GOT3 (cell line): Measurements from ENCODE around the gene CHST8.
"Not testable (repeated sequence)": the region's sequence is repeated elsewhere in the genome, so short reads cannot be mapped to it uniquely, and the experiment has no call there.

Experiments used
- DNase-seq: peaks from one replicate; lab custom pipeline; 2025; ENCODE audit warnings: mixed read lengths; lab: John Stamatoyannopoulos, UW

Gene CHST8

DNA sequence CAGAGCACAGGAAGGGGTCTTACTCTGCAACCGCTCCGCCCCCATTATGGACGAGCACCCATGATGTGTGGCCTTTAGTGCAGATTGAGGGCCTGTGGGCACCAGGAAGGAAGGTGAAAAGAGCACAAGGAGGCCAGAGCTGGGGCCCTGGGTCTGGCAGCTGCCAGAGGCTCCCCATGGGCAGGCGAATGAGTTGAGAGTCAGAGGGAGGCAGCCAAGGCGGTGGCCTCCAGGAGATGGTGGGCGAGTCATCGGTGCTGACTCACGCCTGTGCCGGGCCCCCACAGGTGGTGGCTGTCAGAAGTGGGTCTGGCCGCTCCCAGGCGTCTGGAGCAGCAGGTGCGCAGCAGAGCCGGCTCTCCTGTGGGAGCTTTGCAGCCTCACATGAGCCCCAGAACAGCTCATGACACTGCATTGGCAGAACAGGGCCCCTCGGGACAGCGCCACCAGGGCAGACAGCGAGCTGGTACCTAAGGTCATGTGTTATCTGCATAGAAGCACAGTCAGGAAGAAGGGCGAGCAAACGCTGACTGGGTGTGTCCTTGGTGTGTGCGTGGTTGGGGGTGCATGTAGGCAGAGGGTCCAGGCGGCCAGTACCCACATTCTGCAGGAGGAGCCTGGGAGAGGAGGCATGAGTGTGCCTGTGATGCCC, 68.8 kb downstream of the CHST8 start:
- no peak for DNase-seq

DNA sequence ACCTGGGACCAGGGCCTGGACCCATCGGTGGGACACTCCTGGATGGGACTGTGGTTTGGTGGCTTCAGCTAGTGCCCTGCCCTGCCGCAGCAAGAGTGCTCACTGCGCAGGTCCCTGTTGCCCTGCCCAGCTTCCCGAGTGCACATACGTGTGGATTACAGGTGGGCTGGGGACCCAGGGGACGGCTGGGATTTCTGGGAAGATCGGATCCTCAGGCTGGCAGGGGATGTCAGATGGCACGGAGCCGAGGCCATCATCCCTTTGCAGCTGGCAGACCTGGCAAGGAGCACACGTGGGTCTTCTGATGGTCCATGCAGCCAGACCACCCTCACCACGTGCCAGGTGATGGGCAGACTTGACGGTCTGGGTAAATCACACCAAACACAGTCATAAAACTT, 69.3 kb downstream of the CHST8 start:
- DNase-seq, result no peak

DNA sequence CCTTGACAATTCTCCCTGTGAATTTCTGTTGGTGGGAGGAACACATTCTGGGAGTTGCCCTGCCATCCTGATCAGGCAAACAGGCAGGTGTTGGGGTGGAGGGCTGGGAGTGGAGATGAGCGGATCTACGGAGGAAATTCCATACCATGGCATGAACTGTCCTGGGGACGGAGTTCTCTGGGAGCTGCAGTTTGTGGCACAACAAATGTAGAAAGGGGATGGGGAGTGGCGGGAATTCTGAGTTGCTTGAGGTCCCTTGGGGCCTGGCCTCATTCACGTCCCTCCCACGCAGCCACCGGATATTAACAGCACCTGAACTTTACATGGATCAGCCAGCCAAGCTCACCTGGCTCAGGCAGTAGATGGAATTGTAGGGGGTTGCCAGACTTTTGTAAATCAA, 70.0 kb downstream of the CHST8 start:
- DNase-seq, result no peak

DNA sequence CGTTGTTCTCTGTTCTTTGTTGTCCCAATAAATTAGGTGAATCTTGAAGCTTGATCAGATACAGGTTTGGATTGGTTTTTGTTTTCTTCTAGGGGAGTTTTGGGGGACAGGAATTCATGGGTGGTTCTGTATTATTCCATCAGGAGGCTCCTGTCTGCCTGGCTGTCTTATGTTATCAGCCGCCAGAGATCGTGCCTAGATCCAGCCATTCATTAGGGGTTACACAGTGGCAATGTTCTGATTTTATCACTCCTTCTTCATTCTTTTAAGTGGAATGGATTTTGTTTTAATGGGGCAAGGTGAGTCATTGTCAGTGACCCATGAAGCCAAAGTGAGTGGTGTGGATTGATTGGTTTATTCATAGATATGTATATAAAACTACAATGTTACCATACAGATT, 71.9 kb downstream of the CHST8 start:
- no peak for DNase-seq

DNA sequence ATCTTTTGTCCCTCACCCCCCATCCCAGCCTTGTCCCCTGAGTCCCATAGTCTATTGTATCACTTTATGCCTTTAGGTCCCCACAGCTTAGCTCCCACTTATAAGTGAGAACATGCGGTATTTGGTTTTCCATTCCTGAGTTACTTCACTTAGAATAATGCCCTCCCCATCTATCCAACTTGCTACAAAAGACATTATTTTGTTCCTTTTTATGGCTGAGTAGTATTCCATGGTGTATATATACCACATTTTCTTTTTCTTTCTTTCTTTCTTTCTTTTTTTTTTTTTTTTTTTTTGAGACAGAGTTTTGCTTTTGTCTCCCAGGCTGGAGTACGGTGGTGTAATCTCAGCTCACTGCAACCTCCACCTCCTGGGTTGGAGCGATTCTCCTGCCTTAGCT, 73.8 kb downstream of the CHST8 start:
- DNase-seq, result not testable (repeated sequence)

DNA sequence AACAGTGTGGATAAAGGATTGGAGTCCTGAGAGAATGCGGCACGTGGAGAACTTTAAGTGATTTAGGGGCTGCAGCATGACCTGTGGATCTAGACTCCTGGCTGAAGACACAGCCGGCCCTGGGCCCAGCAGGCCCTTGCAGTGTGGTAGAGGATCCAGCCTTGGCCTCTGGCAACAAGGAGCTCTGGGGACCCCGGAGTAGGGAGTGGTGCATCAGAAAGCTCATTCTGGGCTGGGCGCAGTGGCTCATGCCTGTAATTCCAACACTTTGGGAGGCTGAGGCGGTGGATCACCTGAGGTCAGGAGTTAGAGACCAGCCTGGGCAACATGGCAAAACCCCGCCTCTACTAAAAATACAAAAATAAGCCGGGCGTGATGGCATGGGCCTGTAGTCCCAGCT, 76.0 kb downstream of the CHST8 start:
- DNase-seq, result no peak

DNA sequence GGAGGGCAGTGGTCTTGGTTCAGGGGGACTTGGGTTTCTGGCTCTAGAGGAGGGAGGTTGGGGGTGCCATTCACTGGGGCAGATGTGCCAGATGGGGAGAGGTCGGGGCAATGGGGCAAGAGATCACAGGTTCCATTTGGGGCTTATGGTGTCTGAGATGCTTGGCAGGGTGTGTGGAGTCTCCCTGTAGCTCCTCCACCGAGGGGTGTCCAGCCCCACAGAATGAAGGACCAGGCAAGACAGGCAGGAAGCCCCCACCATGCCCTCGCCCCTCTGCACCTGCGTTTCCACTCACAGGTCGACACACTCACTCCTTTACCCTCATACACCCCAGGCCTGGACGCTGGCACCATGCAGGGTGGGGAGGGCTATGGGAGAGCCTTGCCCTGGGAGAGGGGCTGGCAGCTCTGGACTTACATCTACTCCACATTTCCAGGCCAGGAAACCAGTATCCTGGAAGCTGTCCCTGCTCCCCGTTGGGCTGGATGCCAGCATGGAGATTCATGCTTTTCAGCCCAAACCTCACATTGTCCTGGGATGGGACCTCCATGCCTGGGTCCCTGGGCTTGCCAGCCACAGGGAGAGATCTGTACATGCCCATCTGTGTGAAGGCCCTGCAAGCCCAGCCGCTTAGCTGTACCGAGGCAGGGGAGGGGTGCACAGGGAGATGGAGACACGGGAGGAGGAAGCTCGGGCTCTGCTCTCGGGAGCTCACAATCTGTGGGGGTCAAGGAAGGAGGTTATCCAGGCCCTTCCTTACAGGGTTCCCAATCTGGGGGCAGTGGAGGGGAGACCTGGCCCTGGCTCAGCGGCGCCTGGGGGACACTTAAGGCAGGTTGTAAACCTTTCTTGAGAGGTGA, 77.1 kb downstream of the CHST8 start:
- DNase-seq, result no peak

DNA sequence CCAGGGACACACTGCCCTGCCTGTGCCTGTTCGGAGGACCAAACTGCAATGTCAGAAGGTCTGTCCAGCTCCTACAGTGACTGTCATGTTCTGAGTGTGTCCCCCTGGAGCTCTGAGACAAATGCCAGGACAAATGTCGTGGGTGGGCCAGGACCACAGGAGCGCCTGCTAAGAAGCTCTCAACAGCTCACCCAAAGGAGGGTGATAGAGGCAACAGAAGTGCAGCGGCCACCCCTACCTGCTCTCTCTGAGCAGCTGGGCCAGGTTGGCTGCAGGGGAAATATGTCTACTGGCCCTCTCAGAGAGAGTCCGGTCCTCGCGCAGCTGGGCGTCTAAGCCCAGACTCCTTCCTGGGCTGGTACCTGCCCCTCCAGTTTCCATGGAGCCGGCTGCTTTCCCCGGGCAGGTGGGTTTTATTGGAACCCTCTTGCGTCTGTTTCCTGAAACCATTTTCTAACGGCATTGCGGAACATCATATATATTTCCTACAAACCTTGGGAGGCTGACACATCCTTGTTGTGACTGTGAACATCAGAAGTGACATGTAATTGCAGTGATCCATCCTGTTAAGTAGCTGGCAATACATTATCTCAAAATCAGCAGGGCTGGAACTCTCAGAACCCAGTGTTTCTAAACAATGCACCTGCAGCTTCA, 78.1 kb downstream of the CHST8 start:
- DNase-seq, result no peak

DNA sequence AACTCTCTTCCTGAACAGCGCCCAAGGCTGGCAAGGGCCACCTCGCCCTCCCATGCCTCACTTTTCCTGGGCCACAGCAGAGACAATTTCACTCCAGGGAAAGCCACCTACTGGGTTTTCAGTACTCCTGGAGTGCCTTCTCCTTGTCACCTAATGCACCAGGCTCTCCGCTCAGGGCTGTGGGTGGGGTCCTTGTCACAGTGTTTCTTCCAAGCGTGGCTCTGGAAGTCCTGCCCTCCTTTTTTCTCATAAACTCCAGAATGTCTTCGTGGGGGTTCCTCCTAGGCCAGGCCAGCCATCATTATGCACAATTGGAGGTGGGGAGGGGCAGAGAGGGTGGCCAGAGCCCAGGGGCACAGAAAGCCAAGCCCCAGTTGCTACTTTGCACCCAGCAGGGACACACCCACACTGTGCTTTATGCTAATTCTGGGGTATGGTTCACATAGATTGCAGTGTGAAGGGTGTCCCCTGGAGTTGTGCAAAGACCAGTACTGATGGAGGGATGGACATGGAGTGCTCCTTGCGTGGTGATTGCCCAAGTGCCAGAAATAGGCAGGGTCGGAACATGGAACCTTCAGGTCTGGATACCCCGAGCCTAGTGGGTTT, 78.8 kb downstream of the CHST8 start:
- no peak for DNase-seq

DNA sequence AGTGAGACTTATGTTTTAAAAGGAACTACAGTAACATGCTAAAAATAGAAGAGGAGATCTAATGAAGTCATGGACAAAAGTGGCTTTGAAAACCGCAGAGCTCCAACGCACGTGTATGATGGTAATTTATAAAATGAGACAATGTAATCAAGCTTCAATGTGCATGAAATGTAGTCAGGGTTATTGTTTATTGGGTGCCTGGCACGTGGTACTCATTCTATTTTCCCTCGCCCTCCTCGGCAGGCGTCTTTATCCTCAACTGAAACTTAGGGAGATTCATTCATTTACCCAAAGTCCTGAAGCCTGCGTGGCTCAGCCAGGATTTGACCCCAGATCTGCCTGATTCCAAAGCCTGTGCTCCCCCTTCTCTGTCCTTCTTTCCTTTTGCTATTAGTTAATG, 79.8 kb downstream of the CHST8 start:
- no peak for DNase-seq

DNA sequence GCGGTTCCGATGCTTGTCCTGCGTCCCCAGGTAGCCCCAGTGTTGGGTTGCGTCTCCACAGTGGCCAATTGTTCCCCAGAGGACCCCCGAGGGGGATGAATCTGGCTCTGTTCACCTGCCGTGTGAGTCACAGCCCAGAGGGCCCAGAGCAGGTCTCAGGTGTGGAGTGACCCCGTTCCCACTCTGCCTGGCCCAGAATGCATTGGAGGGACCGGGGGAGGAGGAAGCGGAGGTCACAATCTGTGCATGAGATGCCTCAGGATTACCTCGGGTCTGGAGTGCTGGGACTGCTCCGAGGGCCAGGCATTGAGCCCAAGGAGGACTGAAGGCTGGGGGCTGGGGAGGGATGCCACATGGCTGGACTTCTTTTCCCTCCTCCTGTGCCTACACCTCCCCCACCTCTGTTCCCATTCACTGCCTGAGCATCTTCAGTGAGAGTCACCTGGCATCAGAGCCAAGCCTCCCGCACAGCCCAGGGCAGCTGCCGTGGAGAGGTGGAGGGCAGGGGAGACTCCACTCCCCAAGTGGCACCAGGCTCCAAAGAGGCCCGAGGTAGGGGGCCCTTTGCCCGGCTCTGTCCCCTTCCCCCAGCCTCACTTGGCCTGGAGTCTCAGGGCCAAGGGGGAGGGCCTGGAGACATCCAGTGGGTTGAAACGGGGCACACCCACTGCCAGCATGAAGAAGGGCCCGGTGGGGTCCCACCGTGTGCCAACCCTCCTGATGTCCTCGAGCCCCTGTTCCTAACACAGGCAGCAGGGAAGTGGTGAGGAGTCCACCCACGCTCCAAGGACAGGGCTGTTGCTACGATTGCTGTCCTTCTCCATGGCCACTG, 81.1 kb downstream of the CHST8 start:
- no peak for DNase-seq

DNA sequence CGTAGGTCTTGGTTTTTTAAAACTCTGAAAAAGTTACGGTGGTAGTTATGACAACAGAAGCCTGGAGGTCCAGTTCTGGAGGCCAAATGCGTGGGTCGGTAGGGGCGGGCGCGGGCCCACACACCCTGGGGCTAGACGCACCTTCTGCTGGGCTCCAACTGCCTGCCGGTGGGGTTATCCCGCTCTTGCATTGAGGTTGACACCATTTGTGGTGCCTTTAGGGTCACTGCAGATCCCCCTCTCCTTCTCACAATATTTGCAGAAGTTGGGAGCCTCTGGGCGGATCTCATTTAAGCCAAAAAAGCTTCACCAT, 81.6 kb downstream of the CHST8 start:
- DNase-seq, result no peak

DNA sequence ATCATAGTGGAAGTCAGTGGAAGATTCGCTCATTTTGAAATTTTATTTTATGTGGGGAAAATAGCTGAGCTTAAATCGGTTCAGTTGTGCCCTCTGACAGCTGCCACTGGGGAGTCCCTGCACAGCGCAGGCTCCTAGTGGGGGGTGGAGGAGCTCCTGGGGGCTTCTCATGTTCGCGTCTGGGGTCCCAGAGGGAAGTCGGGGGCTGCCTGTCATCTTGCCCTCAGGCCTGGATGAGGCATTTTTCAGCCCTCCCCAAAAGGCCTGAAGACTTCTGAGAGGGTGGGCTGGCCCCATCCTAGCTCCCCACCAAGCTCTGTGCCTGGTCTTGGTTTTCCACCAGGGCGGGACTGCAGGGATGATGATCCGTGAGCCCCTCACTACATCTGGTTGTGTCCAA, 82.1 kb downstream of the CHST8 start:
- DNase-seq, result no peak

DNA sequence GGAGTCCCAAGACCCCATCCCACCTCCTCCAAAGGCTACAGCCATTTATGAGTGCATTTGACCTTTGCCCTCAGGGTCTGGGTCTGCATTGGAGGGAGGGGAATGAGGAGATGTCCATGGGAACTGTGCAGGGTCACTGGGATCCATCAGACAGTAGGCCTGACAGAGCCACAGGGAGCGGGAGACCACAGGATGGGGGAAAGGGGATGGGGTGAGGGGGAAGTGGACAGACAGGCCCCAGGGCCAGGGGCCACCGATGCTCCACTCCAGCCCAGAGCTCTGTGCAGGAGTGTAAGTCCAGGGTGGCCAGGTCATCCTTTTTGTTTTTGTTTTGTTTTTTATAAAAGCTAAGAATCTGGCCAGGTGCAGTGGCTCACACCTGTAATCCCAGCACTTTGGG, 82.5 kb downstream of the CHST8 start:
- DNase-seq, result no peak

DNA sequence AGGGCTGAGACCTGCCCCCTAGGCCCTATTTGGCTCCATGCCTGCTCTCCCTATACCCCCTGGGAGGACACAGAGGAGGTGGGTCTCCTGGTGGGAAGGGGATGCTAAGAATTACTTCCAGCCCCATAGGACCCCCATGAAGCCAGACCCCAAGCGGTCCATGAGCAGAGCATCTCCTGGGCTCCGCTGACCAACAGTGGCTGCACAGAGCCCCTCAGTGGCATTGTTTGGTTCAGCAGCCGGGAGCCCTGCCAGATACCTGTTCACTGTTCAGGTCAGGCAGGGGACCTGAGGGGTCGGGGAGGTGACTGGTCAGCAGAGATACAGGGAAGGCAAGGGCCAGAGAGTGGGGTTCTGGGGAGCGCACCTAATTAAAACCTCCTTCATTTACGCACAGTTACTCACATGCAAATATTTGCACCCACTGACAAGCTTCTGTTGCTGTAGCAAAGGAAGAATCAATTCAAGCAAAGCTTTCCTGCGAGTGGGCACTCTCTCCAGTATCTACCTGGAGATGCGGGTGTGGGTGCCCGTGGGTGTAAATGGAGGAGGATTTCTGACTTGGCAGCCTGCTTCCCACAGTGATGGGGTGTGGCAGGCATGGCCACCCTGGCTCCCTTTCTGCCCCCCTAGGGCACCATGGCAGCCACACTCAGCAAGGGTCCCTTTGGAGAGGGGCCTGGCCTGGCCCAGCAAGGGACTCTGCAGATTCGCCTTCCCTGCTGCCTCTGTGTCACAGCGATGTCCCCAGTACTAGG, 83.5 kb downstream of the CHST8 start:
- DNase-seq, result no peak

DNA sequence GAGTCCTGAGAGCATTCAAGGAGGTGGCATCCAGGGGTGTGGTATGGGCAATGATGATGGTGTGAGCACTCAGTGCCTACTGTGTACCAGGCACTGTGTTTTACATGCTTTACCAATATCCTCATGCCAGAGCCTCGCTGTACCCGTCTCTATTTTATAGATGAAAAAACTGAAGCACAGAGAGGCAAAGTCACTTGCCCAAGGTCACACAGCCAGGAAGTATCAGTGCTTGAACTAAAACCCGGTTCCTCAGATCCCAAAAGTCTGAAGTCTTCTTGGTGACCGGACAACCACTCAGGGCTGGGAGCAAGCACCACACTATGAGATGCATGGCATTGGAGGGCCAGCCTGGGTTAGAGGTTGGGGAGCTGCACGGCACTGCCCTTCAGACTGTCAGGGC, 84.1 kb downstream of the CHST8 start:
- DNase-seq, result no peak

DNA sequence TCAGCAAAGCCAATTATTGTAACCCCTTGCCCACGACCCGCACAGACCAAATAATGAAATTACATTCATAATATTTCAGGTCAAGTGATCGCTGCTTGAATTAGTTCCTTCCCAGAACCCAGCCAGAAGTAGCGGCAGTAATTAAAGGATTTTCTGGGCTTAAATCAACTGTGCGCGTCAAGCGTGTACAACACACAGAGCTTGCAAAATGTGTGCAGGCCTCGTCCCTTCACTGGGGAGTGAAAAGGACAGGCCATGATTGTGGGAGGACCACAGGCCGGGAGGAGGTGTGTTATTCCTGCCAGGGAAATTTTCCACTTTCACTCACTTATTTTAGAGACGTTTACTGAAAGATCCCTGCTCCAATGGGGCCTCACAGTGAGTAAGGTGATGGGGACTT, 84.9 kb downstream of the CHST8 start:
- DNase-seq, result no peak

DNA sequence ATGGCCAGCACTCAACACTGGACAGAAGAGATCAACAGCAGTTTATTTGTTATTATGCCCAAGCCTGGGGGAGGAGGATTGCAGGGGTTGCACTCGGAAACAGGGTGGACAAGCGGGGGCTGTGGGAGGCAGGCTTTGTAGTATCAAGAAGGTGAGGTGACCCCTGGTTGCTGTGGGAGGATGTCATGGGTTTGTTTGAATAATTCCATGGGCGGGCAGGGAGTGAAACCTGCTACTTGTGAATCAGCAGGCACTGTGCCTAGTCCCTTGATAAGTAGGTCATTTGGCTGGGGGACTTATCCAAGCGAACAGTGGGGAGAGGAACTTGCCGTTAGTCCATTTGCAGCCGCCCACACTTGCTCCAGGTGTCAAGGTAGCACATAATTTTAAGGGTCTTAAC, 90.5 kb downstream of the CHST8 start:
- no peak for DNase-seq

DNA sequence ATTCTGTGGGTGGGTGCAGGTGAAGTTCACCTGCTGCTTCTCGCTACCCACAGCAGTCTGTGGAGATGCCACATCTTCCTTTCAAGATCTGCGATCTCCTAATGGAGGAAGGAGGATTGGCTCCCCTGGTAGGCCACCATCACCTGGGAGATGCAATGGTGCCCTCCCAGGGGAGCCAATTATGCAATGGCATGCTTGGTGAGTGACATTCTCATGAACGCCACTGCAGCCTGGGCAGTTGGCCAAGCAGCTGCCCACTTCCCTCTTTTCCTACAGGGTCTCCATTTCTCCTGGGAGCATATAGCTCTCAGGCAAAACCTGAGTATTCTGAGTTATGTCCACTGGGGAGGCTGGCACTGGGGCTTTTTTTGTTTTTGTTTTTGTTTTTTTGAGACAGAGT, 91.4 kb downstream of the CHST8 start:
- DNase-seq, result no peak

DNA sequence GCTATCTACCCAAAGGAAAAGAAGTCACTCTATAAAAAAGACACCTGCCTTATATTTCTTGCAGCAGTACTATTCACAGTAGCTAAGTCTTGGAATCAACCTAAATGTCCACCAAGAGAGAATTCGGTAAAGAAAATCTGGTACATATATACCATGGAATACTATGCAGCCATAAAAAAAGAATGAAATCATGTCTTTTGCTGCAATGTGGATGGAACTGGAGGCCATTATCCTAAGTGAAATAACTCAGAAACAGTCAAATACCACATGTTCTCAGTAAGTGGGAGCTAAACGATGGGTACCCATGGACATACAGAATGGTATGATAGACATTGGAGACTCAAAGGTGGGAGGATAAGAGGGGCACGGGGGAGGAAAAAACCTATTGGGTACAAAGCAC, 92.4 kb downstream of the CHST8 start:
- DNase-seq, result no peak

DNA sequence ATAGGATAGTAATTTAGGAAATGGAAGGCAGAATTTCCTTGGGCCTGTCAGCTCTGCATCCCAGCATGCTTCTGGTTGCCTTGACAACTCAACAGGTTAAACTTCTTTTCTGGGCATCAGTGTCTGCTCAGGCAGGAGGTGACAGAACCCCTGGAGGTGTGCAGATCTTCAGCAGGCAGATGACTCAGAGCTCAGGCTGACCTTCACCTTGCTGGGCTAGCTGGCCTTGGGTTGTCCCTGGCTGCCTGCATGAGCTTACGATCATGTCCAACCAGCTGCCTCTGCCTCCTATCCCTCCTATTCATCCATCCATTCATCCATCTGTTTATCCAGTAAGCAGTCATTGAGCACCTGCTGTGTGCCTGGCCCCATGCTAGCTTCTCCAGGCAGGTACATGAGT, 93.7 kb downstream of the CHST8 start:
- DNase-seq, result no peak
